HG02885 (cell line): ENCODE measurements around the gene RBM39.
"Not testable (repeated sequence)": the region's sequence is repeated elsewhere in the genome, so short reads cannot be mapped to it uniquely, and the experiment has no call there.

Source experiments
- ATAC-seq: cut with Tn5 transposase; IDR thresholded peaks from one replicate; pipeline ENCODE4 v1.9.1; 2021; ENCODE audit warnings: mild to moderate bottlenecking; ENCODE audit not compliant: unreplicated experiment, poor library complexity

RBM39 gene

DNA sequence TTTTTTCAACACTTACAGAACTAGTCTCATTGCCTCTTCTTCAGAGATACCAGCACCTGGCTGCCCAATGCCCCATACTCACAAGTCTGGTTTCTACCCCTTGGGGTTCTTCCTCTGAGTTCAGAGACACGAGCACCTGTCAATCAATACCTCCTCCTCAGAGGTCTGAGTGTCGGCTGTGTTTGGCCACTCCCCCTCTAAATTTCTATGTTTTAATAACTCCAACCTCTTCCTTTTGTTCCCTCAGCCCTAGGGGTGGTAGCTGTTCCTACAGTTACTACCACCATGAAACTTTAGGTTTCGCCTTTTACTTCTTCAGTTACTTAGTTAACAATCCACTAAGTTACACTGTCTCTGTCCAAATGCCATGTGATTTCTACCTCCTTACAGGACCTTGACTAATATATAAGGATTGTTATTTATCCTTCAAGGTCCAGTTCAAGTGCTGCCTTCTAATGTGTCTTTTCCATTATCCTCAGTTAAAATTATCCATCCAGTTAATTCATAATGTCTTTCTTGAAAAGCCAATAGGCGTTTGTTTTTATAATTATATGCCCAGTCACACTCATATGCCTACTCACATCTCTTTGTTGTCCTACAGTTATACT, 15.1 kb upstream of the RBM39 start:
- no peak for ATAC-seq

DNA sequence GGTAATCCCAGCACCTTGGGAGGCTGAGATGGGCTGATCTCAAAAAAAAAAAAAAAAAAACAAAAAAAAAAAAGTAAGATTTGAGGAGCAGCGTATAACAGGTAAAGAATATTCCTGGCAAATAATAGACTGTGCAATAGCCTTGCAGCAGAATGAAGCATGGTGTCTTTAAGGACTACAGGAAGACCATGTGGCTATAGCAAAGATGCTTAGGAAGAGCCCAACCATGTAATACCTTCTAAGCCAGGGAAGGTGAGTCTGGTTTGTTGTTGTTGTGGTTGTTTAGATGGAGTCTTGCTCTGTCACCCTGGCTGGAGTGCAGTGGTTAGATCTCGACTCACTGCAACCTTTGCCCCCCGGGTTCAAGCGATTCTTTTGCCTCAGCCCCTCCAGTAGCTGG, 14.3 kb upstream of the RBM39 start:
- ATAC-seq = no peak

DNA sequence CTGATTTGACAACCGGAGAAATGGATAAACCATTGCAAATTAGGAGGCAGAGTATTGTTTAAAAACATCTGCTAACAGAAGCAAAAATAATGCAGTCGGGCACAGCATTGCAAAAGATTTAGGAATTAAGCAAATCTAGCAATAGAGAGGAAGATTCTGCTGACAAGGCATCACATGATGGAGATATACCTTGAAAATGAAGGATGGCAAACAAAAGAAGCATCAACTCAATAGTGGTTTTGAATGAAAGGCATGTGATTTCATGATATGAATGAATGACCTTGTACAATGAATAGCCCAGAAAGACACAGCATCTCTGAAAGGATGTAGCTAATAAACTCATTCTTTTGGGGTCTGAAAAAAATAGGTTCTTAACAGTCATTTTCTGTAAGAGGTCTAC, 8.6 kb upstream of the RBM39 start:
- no peak for ATAC-seq

DNA sequence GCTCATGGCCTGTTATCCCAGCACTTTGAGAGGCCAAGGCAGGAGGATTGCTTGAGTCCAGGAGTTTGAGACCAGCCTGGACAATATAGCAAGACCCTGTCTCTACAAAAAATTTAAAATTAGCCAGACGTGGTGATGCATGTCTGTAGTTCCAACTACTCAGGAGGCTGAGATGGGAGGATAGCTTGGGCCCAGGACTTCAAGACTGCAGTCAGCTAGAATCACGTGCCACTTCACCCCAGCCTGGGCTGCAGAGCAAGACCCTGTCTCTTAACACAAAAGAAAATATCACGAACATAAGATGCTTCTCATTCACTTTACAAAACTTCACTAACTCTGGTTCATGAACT, 2.4 kb upstream of the RBM39 start:
- not testable (repeated sequence) for ATAC-seq

DNA sequence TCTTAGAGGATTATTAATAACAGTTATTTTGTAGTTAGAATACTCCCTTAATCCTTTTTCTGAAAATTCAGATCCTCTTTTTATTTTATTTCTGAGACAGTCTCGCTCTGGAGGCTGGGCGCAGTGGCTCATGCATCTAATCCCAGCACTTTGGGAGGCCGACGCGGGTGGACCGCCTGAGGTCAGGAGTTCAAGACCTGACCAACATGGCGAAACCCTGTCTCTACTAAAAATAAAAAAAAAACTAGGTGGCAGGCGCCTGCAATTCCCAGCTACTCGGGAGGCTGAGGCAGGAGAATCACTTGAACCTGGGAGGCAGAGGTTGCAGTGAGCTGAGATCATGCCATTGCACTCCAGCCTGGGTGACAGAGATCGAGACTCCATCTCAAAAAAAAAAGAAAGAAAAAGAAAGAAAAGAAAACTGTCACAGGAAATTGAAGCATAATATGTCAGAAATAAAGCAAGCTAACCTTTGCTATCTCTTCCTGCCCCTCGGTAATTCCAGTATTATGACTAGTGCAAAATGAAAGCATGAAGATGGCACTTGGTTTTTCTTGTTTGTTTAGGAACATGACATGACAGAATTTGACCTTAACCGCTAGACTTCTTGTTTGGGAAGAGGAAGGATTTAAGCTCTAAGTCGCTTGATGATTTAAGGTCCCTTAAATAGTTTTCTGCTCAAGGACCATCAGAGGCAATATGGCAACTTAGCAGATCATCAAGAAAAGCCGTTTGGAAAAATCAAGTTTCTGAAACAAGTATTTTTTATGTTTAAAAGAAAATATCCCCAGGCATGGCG, 1.8 kb upstream of the RBM39 start:
- ATAC-seq = no peak

DNA sequence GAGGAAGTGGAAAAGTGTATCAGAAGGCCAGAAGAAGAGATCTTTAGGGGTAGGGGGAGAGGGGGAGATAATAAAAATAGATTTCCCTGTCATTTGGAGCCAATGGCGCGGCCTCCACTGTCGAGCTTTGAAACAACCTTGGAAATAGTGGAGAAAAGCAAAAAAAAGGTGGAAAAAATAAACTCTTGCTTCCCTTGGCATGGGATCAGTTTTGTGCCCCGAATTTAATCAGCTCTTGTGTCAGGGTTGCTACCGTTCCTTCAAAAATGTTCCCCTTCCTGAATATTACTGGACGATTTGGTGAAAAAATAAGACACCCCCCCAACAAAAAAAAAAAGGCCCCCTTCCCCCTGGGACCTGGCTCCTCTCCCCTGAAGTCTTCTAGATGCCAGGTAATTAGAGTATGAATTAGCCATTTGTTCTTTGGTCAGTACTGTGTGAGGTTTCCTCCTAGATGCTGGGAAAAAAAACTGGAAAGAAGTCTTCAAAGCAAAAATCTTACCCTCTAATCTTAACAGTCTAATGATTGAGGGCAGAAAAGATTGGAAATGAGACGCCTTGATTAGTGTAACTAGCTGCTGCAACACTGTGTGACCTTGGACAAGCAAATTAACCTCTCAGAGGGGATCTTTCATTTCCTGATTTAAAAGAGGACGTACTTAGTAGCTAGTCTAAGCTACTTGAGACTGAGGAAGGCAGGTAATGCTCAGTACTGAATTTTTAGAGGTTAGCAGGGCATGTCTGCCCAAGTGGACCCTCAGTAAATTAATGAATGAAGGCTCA, 872 bp upstream of the RBM39 start:
- no peak for ATAC-seq

DNA sequence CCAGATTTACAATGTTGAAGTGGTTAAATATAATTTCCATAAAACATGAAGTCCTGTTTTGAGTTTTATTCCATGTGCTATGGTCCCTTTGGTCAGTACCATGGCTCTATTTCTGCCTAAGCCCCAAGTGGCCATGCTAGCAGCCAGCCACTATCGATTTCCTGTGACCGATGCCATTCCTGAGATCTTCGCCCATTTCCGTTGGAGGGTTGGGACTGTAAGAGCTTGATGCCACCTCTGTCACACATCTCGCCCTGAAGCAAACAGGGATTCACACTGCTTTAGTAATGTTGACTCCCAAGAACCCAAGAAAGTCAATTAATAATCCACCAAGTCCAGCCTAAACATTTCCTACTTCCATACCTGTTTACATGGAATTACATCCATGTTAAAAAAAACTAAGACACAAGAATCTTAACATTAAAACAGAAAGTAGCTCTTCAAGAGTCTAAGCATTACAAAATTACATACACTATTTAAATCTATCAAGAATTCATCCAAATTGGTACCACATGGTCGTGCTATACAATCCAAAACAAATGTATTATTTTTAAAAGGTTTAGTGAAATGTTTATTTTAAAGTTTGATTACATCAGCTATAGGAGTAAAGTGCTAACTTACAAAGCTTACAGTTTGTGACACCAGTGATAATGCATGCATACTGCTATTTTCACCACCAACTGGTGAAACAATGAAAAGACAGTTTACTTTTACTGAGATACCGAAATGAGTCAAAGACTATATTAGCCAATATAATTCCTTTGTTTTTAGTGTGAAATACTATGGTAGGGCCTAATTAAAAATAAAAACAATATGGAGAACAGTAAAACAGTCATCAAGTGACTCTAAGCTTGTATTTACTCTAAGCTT, 2.5 kb downstream of the RBM39 start:
- ATAC-seq = no peak

DNA sequence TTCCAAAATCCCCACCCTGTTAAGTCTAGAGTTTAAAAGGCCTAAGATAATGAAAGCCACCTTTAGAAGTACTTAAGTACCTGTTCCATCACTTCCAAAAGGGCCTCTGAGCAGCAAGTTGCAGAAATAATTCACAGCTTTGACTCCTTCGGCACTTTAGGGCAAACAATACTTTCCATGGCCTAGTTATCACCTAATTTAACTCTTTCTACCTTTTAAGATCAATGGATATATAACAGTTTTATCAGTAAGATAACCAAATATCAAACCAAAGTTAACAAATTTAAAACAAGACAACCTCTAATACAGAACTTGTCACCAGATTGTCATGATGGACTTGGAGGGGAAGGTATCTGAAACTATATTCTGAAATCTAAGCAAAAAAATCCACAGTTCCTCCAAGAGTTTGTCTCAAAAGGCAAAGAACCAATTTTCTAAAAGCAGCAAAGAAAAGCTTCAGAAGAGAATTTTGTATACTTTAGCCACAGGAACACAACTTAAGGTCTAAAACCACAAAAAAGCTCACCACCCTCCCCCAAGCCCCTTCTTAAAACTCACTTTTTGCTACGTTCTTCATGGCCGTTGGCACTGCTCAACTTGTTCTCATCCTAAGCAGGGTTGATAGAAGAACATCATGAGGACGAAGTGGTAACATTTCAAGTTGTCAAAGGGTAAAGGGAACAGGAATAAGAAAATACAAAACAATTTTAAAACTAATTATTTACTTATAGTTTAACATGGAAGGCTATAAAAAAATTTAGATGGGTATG, 3.5 kb downstream of the RBM39 start:
- no peak for ATAC-seq

DNA sequence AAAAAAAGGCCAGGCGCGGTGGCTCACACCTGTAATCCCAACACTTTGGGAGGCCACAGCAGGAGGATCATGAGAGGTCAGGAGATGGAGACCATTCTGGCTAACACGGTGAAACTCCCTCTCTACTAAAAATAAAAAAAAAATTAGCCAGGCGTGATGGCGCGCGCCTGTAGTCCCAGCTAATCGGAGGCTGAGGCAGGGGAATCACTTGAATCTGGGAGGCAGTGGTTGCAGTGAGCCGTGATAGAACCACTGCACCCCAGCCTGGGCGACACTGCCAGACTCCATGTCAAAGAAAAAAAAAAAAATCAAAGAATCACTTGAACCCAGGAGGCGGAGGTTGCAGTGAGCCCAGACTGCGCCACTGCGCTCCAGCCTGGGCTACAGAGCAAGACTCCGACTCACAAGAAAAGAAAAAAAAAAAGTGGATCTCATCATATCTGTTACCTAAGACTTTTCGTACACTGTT, 4.2 kb downstream of the RBM39 start:
- ATAC-seq = no peak

DNA sequence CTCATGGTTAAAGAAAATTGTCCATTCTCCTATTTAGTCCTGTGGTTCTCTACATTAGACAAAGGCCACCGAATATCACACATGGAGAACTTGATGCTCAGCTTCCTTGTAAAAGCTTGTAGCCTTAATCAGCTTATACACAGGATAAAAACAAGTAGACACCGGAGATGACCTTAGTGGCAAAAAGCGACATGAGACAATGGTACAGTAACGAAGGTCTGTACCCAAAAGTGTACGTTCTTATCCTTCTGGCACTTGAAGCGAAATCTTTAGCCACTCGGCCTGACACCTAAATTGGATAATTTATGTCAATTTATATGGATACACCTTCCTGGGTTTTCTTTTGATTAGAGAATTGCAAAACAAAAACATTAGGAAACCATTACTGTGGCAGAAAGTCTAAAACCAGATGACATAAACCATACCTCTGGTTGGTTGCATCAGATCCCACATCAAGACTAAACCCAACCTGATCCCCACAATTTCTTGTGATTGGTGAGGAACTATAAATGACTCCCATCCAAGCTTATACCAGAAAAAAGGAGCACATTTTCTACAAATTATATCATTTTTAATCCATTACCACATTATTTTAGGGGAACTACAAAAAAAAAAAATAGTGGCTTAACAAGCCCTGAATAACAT, 6.1 kb downstream of the RBM39 start:
- no peak for ATAC-seq

DNA sequence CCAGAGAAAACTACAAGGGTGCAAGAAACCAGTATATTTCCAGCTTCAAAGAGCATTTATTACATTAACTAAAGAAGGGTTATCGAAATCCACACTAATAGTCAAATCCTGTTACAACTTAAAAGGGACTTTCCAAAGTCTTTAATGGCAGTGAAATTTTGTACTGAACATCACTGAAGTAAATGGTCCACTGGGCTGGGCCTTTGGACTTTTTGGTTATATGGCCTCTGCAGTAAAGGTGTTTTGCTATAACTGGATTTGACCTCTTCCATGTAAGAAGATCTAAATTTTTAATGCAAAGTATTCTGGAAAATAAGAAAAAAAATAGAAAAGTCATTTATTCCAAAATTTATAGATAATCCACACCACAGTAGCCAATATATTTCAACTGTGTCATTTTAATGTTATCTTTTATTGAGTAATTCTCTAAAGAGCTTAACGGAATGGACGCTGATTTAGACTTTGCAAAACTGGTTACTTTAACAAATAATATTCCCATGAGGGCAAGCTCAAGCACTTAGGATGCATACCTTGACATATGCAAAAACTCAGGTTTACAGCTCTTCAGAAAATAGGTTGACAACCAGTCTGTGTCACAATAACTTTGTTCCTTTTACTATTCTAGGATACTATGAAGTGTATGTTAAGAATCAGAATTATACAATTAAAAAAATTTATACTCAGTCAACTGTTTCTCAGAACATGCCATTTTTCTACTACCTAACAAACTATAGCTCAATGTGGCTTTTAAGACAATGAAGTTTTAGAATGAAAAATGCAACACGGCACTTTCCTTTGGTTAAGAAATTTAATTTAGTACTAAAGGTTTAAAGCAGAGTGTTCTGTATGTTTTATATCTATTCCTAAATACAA, 7.0 kb downstream of the RBM39 start:
- no peak for ATAC-seq

DNA sequence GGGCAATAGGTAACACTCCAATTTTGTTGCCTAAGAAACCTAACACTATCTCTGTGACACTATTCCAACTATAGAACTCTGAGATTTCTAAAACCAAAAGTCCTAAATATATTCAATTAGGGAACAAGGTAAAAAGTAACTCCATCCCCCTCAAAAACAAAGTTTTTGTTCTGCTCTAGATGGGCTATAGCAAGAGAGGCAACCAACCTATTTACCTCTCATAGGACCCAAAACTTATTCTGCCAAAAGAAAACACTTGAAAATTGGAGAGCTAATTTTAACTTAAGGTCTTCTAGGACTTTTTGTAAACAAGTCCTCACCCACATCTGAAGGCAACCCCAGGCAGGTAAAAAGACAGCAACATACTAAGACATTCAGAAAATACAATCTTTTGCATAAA, 7.7 kb downstream of the RBM39 start:
- no peak for ATAC-seq

DNA sequence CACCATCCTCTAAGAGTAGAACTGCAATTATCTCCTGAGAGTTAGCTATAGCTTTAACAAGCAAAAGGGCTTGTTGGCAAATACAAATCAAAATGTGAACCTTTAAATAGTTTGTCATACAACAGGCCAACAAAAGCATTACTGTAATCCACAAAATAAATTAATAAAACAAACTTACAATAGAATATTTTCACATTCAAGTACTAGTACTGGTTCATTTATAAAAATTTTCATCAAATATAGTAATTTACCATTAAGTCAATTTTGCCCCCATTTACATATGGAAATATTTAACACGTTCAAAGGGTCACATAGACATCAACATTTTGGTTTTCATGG, 9.4 kb downstream of the RBM39 start:
- no peak for ATAC-seq

DNA sequence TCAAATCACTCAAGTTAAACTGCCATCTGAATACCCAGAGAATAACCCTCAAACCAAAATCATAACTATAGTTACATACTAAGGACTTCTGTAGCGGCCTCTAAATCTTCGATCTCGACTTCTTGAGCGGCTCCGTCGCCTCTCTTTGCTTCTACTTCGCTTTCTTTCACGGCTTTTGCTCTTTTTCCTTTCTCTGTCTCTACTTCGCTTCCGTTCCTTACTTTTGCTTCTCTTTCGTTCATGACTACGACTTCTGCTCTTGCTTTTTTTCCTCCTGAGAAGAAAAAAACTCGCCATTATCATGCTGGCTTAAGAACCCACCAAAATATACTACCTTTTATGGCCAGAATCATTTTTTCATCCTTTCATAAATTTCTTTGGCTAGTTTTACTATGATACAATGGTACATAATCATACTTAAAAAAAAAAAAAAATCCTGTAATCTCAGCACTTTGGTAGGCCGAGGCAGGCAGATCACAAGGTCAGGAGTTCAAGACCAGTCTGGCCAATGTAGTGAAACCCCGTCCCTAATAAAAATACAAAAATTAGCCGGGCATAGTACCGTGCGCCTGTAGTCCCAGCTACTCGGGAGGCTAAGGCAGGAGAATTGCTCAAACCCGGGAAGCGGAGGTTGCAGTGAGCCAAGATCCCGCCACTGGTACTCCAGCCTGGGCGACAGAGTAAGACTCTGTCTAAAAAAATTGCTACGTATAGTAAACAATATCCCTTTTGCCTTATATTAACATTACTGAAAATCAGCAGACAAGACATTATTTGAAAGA, 10.0 kb downstream of the RBM39 start:
- ATAC-seq = no peak

DNA sequence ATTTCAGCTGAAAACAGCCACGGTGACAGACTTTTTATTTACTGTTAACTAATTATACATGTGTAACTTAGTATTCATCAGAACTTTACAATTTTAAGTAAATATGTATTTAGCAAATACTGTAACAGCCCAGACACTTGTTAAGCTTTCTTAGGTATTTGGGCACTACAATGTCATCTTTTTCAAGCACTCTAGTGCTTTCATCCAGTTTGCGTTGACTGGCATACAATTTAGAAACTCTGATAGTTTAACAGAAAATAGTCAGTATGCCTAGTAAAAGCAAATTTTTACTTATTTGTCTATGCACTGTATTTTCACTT, 10.6 kb downstream of the RBM39 start:
- ATAC-seq = no peak

DNA sequence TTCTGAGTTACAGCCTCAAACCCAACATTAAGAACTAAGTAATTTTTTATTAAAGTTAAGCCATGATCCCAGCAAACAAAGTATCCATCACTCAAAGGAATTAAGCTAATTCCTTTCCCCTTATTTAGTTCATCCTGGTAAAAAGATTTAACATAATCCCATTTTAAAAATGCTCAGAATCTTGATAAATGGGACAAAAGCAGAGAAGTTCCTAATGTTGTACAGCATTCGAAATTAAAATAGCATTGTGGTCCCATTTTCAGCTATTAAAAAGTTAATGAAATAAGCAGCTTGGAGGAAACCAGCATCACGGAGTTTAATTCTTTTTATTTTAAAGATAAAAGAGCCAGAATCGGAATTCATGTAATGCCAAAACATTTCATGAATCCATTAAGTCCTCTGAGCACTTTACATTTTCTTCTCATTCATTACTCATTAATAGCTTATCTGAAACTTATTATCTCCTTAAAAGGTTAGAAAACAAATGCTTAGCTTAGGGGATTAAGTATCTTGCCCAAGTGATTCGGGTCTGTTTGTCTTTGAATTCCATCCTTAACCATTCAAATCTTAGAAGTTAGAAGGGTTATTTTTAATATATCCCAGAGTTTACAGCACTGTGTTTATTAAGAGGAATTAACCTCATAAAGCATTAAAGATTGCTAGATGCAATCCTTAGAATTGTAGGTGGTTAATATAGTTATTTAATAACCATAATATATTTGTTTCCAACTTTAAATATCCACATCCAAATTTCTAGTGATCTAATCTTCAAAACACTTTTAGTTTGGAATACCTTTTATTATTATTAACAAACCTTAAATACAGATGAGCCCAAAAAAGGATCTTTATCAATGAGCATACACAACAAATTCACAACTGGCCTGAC, 11.2 kb downstream of the RBM39 start:
- no peak for ATAC-seq
